Ectodermal cell (in vitro differentiated cells): ENCODE results near the gene SPTBN1.

Source experiments
- H3K27ac ChIP-seq: 2 replicates; pipeline ENCODE4 v1.7.0; 2013; ENCODE audit warnings: mild to moderate bottlenecking, low read depth, low read length; ENCODE audit not compliant: insufficient read depth, poor library complexity, severe bottlenecking
- H3K27me3 ChIP-seq: 2 replicates; pipeline ENCODE4 v1.7.0; 2013; ENCODE audit warnings: mild to moderate bottlenecking, low read length; ENCODE audit not compliant: insufficient read depth, control insufficient read depth, poor library complexity, severe bottlenecking
- H3K36me3 ChIP-seq: one replicate; pipeline ENCODE4 v1.7.0; 2013; ENCODE audit warnings: low read length; ENCODE audit not compliant: control insufficient read depth, insufficient read depth
- H3K4me1 ChIP-seq: one replicate; pipeline ENCODE4 v1.7.0; 2013; ENCODE audit warnings: low read length; ENCODE audit not compliant: control insufficient read depth, insufficient read depth
- H3K4me3 ChIP-seq: 2 replicates; pipeline ENCODE4 v1.7.0; 2013; ENCODE audit warnings: low read depth, low read length, control low read depth; ENCODE audit not compliant: insufficient read depth
- H3K9me3 ChIP-seq: 2 replicates; pipeline ENCODE4 v1.7.0; 2013; ENCODE audit warnings: mild to moderate bottlenecking, low read length, moderate library complexity; ENCODE audit not compliant: control insufficient read depth
- WGBS, 2 experiments: methylation state at CpG; one replicate each; pipeline ENCODE4 v1.1.7; 2013; ENCODE audit warnings: missing lambda C conversion rate in 2 of 2; 5-methylcytosine and 5-hydroxymethylcytosine counted together

SPTBN1 gene

GRCh38 chr2:54595161-54595803, 139.2 kb downstream of the SPTBN1 start:
- no peaks in the 10 kb centered on the region for H3K9me3 ChIP-seq
- 96 to 97% methylated on average over 13 of the region's 13 CpGs for WGBS, 2 experiments
- no peaks in the 10 kb centered on the region for H3K36me3 ChIP-seq

GRCh38 chr2:54595999-54596902, 140.1 kb downstream of the SPTBN1 start:
- WGBS, 2 experiments = 85 to 87% methylated on average over 15 of the region's 15 CpGs
- H3K4me3 ChIP-seq = no peak overlapping the region

More at GRCh38 chr2:54595161-54595803, 139.2 kb downstream of the SPTBN1 start:
- Histone ChIP-seq H3K4me1 (peaks cover 7% of the 10 kb centered on the region), H3K4me3 (no peak overlapping the region), H3K27ac (no peak overlapping the region), H3K27me3 (no peaks in the 10 kb centered on the region)

GRCh38 chr2:54597153-54597848, 141.2 kb downstream of the SPTBN1 start:
- H3K27ac ChIP-seq = no peak overlapping the region
- peaks cover 7% of the 10 kb centered on the region for H3K4me1 ChIP-seq
- 91 to 93% methylated on average over 5 of the region's 5 CpGs for WGBS, 2 experiments
- H3K36me3 ChIP-seq = no peaks in the 10 kb centered on the region
- H3K4me3 ChIP-seq = no peak overlapping the region
- no peaks in the 10 kb centered on the region for H3K9me3 ChIP-seq
- H3K27me3 ChIP-seq = no peaks in the 10 kb centered on the region

More at GRCh38 chr2:54595999-54596902, 140.1 kb downstream of the SPTBN1 start:
- Histone ChIP-seq H3K9me3 (no peaks in the 10 kb centered on the region), H3K27me3 (no peaks in the 10 kb centered on the region), H3K4me1 (peaks cover 7% of the 10 kb centered on the region), H3K27ac (peak overlapping the region; percentile 42), H3K36me3 (no peaks in the 10 kb centered on the region)

- Histone ChIP-seq H3K36me3 (no peaks in the 10 kb centered on the region), H3K4me3 (no peak overlapping the region), H3K27ac (no peak overlapping the region), H3K9me3 (no peaks in the 10 kb centered on the region), H3K27me3 (no peaks in the 10 kb centered on the region), H3K4me1 (peaks cover 7% of the 10 kb centered on the region)
- 96 to 97% methylated on average over 14 of the region's 14 CpGs for WGBS, 2 experiments
These were observed 142.5 kb downstream of the SPTBN1 start for GRCh38 chr2:54598347-54599325.

- Histone ChIP-seq H3K4me1 (peaks cover 14% of the 10 kb centered on the region), H3K4me3 (no peak overlapping the region), H3K27me3 (no peaks in the 10 kb centered on the region), H3K27ac (no peak overlapping the region), H3K36me3 (no peaks in the 10 kb centered on the region), H3K9me3 (no peaks in the 10 kb centered on the region)
- 96 to 98% methylated on average over 5 of the region's 5 CpGs for WGBS, 2 experiments
These were observed 143.2 kb downstream of the SPTBN1 start for GRCh38 chr2:54599326-54599710.

GRCh38 chr2:54599914-54600313, 143.8 kb downstream of the SPTBN1 start:
- no peaks in the 10 kb centered on the region for H3K9me3 ChIP-seq
- 95 to 96% methylated on average over 4 of the region's 4 CpGs for WGBS, 2 experiments
- no peaks in the 10 kb centered on the region for H3K27me3 ChIP-seq
- H3K27ac ChIP-seq = no peak overlapping the region
- H3K36me3 ChIP-seq = no peaks in the 10 kb centered on the region
- no peak overlapping the region for H3K4me3 ChIP-seq
- peaks cover 19% of the 10 kb centered on the region for H3K4me1 ChIP-seq

GRCh38 chr2:54601339-54601738, 145.2 kb downstream of the SPTBN1 start:
- Histone ChIP-seq H3K27me3 (no peaks in the 10 kb centered on the region), H3K4me3 (no peak overlapping the region), H3K27ac (no peak overlapping the region), H3K4me1 (peaks cover 14% of the 10 kb centered on the region), H3K36me3 (no peaks in the 10 kb centered on the region), H3K9me3 (no peaks in the 10 kb centered on the region)
- WGBS, 2 experiments = 98% methylated on average over 2 of the region's 2 CpGs

GRCh38 chr2:54602736-54603322, 146.7 kb downstream of the SPTBN1 start:
- H3K4me1 ChIP-seq = peaks cover 13% of the 10 kb centered on the region
- no peak overlapping the region for H3K4me3 ChIP-seq
- no peak overlapping the region for H3K27ac ChIP-seq
- H3K9me3 ChIP-seq = no peaks in the 10 kb centered on the region
- 83 to 95% methylated on average over 3 to 5 of the region's 5 CpGs for WGBS, 2 experiments
- no peaks in the 10 kb centered on the region for H3K36me3 ChIP-seq
- no peaks in the 10 kb centered on the region for H3K27me3 ChIP-seq

- WGBS, 2 experiments = 93 to 97% methylated on average over 3 of the region's 3 CpGs
- H3K27ac ChIP-seq = no peak overlapping the region
- no peak overlapping the region for H3K4me3 ChIP-seq
- no peaks in the 10 kb centered on the region for H3K36me3 ChIP-seq
- H3K4me1 ChIP-seq = peaks cover 13% of the 10 kb centered on the region
- no peaks in the 10 kb centered on the region for H3K9me3 ChIP-seq
- H3K27me3 ChIP-seq = no peaks in the 10 kb centered on the region
These were observed 147.2 kb downstream of the SPTBN1 start for GRCh38 chr2:54603357-54603756.
